ENCODE results near the gene NMRK1.
A peak's percentile ranks its signal among the peaks of the same experiment; 100 is the strongest.

Gene NMRK1

DNA sequence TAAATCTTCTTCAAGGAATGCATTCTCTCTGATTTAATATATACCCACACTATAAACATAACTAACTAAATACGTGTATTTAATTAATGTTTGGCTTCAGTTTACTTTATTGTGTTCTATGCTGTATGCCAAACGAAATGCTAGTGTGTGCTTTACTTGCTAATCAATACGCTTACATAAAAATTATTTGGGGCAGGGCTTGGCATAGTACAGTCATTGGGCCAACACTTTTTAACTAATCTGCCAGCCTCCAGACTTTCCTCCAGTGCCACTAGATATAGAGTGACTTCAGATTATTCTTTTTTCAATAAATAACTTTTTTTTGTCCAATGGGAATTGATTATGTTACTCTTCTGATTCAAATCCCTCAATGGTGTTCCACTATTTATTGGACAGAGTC lies 51.2 kb downstream of the NMRK1 start:
- H3K4me3 ChIP-seq (replicated peaks; ENCODE audit: low read depth, low read length), result no peak overlapping the region
- TF ChIP-seq, protein P1, sequence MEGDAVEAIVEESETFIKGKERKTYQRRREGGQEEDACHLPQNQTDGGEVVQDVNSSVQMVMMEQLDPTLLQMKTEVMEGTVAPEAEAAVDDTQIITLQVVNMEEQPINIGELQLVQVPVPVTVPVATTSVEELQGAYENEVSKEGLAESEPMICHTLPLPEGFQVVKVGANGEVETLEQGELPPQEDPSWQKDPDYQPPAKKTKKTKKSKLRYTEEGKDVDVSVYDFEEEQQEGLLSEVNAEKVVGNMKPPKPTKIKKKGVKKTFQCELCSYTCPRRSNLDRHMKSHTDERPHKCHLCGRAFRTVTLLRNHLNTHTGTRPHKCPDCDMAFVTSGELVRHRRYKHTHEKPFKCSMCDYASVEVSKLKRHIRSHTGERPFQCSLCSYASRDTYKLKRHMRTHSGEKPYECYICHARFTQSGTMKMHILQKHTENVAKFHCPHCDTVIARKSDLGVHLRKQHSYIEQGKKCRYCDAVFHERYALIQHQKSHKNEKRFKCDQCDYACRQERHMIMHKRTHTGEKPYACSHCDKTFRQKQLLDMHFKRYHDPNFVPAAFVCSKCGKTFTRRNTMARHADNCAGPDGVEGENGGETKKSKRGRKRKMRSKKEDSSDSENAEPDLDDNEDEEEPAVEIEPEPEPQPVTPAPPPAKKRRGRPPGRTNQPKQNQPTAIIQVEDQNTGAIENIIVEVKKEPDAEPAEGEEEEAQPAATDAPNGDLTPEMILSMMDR (IDR thresholded peaks at IDR 0.05; ENCODE audit: low read depth, low read length, missing control alignments), result no peak
- no peak for DNase-seq (ENCODE audit: extremely low read depth, low read depth)

DNA sequence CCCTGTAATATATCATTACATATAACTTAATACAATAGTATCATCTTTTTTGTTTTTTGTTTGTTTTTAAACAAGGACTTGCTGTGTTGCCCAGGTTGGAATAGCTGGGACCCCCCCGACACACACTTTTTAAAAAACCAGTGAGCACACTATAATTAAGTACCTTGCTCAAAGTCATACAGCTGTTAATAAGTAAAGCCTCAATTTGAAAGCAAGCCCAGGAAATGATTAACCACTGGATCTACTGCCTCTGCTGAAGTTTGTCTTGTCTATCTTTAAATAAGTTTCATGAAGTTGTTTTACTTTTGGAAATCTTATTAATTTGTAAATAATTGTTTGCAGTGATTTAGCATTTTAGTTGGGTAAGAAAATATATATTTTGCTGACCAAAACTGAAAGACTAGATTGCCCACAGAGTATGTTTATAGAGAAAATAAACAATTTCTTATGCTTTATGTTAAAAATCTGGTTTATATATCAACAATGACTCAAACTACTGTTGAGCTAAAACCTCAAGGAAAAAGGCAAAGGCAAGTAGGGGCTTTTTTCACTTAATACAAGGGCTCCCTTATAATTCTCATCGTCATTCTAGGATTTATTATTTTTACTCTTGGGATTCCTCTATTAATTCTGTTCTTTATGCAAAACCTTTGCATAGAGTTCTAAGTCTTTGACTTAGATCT lies 54.0 kb downstream of the NMRK1 start:
- H3K4me3 ChIP-seq (replicated peaks; ENCODE audit: low read depth, low read length), result no peak overlapping the region
- no peak for DNase-seq (ENCODE audit: extremely low read depth, low read depth)
- TF ChIP-seq, protein P1 (IDR thresholded peaks at IDR 0.05; ENCODE audit: low read depth, low read length, missing control alignments), result no peak

DNA sequence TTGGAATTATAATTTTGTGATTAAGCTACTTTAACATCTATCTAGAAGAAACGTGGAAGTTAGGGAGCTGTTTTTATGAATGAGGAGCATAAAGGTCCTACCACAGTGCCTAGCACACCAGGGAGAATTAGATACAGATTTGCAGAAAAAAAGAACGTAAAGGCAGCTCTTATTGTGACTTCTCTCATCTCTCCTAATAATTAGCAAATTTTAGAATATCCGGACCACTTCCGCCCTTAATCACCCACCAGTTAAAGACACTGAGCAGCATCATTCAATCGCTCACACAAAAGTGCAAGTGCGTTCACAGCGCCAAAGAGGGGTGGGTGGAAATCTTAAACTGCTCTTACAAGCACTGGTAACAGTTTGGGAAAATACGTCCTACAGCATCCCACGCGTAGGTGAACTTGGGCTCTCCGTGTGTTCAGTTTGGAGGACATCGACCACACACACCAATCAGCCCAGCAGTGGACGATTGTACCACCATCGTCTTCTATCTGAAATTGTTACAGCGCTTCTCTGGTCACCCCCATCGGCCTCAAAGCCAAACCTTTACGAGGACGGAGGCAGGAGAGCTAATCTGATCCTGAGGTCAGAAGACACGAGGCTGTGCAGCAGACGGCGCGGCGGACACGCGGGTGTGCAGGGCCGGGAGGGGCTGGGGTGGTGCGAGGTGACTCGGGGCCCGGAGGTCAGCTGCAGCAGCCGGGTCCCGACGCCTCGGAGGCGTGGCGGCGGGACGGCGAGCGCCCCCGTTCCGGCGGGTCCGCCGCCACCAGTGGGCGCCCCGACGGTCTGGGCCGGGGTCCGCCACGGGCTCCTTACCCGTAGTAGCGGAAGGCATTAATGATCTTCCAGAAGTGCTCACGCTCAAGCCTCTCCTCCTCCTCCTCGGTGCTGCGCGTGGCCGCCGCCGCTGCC lies 60.5 kb downstream of the NMRK1 start:
- peak overlapping the region; percentile 65 for H3K4me3 ChIP-seq (replicated peaks; ENCODE audit: low read depth, low read length)
- DNase-seq (ENCODE audit: extremely low read depth, low read depth), result peak; percentile 15
- TF ChIP-seq, protein P1 (IDR thresholded peaks at IDR 0.05; ENCODE audit: low read depth, low read length, missing control alignments), result no peak

DNA sequence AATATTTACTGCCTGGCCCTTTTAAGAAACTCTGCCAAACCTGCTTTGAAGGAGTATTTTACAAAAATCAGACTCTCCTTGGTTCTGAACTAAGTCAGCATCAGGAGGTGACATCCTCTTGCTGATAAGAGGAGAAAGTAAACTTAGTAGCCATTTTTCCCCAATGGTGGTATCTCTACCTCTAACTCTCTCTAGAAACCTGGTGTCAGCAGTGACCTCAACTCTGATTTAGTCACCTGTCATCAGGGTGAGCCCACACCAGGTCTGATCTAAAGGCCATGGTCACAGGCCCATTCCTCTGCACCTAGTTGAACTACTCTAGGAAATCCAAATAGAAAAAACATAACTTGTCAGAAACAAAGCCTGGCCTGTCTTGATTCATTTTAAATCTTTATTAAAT lies 64.1 kb downstream of the NMRK1 start:
- no peak overlapping the region for H3K4me3 ChIP-seq (replicated peaks; ENCODE audit: low read depth, low read length)
- TF ChIP-seq, protein P1 (IDR thresholded peaks at IDR 0.05; ENCODE audit: low read depth, low read length, missing control alignments), result no peak
- DNase-seq (ENCODE audit: extremely low read depth, low read depth), result no peak

DNA sequence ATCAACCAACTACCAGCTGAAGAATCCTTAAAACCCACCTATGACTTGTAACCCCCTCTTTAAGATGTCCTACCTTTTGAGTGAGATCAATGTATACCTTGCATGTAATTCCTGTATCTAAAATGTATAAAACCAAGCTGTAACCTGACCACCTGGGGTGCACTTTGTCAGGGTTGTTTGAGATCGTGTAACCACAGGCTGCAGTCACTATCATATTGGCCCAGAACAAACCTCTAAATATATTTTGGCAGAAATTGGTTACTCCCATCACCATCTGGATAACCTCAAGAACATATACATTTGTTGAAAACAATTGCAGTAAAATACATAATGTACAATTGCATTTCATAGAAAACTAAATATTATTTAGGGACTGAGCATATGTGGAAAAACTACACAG lies 68.3 kb downstream of the NMRK1 start:
- DNase-seq (ENCODE audit: extremely low read depth, low read depth), result no peak
- TF ChIP-seq, protein P1 (IDR thresholded peaks at IDR 0.05; ENCODE audit: low read depth, low read length, missing control alignments), result no peak
- no peak overlapping the region for H3K4me3 ChIP-seq (replicated peaks; ENCODE audit: low read depth, low read length)

DNA sequence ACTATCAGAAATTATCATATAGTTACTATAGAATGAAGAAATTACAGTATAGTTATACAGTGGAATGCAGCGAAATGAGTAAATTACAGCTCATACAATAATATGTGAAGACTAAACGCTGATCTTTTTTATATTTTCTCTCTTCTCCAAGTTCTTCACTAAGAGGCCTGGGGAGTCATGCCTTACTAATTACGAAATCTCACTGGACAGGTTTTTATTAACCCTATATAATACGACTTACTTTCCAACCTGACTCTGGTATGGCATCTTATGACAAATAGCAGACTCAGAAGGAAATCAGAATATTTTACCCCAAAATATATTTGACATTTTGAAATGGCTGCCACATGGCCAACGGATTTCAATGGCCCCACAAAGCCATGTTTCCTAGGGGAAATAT lies 68.9 kb downstream of the NMRK1 start:
- TF ChIP-seq, protein P1 (IDR thresholded peaks at IDR 0.05; ENCODE audit: low read depth, low read length, missing control alignments), result no peak
- DNase-seq (ENCODE audit: extremely low read depth, low read depth), result no peak
- H3K4me3 ChIP-seq (replicated peaks; ENCODE audit: low read depth, low read length), result no peak overlapping the region

All from HFF-Myc (cell line).